HEK293T (cell line): ENCODE measurements around the gene RAB30.

Experiments
- BHLHE40 ChIP-seq: fragments of 450-650 bp; IDR thresholded peaks from 2 replicates; pipeline ENCODE4 v1.6.1; 2016; ENCODE audit warnings: mild to moderate bottlenecking, moderate library complexity, borderline replicate concordance
- ELF4 ChIP-seq: fragments of 450-650 bp; IDR thresholded peaks from 2 replicates; pipeline ENCODE4 v1.6.1; 2017; ENCODE audit warnings: antibody characterized with exemption
- FOXA1 ChIP-seq: fragments of 450-650 bp; IDR thresholded peaks from 2 replicates; pipeline ENCODE4 v1.6.1; 2016; ENCODE audit warnings: mild to moderate bottlenecking
- FOXK2 ChIP-seq: fragments of 450-650 bp; IDR thresholded peaks from 2 replicates; pipeline ENCODE4 v1.6.1; 2016; ENCODE audit warnings: mild to moderate bottlenecking
- FOXM1 ChIP-seq: fragments of 450-650 bp; IDR thresholded peaks from 2 replicates; pipeline ENCODE4 v1.6.1; 2017; ENCODE audit warnings: mild to moderate bottlenecking, borderline replicate concordance
- SP1 ChIP-seq: fragments of 450-650 bp; IDR thresholded peaks from 2 replicates; pipeline ENCODE4 v1.6.1; 2017
- SUZ12 ChIP-seq: fragments of 450-650 bp; IDR thresholded peaks from 2 replicates; pipeline ENCODE4 v1.6.1; 2016; ENCODE audit warnings: mild to moderate bottlenecking
- TARDBP ChIP-seq: fragments of 450-650 bp; IDR thresholded peaks from 2 replicates; pipeline ENCODE4 v1.6.1; 2016
- ZNF384 ChIP-seq: fragments of 450-650 bp; IDR thresholded peaks from 2 replicates; pipeline ENCODE4 v1.6.1; 2016
- TF ChIP-seq, protein P1 (sequence below): fragments of 450-650 bp; IDR thresholded peaks from 2 replicates; pipeline ENCODE4 v1.6.1; 2016

GRCh38 chr11:82981852-82982251 is 89.8 kb downstream of the RAB30 start:
- TF ChIP-seq BHLHE40 (no peak), SP1 (no peak), FOXA1 (no peak), ZNF384 (no peak), FOXM1 (no peak), TARDBP (no peak), SUZ12 (no peak), FOXK2 (no peak), ELF4 (no peak)
- TF ChIP-seq, protein P1, sequence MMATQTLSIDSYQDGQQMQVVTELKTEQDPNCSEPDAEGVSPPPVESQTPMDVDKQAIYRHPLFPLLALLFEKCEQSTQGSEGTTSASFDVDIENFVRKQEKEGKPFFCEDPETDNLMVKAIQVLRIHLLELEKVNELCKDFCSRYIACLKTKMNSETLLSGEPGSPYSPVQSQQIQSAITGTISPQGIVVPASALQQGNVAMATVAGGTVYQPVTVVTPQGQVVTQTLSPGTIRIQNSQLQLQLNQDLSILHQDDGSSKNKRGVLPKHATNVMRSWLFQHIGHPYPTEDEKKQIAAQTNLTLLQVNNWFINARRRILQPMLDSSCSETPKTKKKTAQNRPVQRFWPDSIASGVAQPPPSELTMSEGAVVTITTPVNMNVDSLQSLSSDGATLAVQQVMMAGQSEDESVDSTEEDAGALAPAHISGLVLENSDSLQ, result no peak
